Activated T-cell treated with anti-CD3 and anti-CD28 coated beads, Interleukin-2, amount 50 U/mL, for 48 hours (primary cell): ENCODE measurements around the gene CYP19A1.

Experiments
- DNase-seq, 2 experiments: peaks; one replicate each; pipeline ENCODE4 v3.0.0-alpha.2; 2020

The CYP19A1 gene

DNA sequence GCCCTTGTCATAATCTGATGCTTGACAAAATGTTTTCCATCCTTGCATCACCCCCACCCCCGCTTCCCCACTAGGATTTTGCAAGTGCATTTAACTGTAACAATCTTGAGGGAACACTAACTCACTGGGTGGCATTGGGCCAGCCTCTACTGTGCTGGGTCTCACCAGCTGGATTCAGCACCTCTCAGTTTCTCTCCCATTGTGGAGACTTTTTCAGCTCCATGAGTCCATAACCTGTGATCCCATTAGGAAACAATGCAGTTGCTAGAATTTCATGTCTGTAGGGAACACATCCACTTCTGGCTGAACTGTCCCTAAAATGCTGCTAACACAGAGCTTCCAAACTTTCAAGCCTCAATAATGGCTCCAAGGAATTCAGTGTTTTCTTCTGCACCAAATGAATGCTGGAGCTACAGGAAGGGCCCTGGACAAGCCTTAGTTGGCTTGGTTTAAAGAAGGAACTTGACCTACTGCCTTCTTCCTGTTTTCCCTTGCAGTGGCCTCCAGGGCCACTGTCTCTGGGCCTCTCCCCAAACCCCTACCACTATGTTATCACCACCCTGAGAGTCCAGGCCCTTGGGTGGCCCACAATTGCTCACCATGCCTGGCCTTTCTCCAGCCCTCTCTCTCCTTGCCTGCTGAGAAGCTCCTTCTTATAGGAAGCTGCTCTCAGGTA is 15.6 kb downstream of the CYP19A1 start:
- DNase-seq = no peak

DNA sequence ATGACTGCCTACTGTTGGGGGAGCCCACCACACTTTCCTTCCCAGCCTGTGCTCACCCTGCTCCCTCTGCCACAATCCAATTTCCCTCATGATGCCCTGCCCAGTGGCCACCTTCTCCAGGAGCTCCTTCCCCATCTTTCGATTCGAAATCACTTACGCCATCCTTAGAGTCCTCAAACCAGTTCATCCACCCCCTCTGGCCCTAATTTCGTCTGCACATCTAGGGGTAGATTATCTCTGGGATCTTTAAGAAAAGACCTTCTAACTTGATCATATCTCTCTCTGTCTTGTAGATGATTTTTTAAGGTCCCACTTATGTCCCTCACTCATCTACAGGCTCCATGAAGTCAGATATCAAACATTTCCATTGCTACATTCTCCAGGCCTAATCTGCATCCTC is 17.1 kb downstream of the CYP19A1 start:
- DNase-seq = no peak

DNA sequence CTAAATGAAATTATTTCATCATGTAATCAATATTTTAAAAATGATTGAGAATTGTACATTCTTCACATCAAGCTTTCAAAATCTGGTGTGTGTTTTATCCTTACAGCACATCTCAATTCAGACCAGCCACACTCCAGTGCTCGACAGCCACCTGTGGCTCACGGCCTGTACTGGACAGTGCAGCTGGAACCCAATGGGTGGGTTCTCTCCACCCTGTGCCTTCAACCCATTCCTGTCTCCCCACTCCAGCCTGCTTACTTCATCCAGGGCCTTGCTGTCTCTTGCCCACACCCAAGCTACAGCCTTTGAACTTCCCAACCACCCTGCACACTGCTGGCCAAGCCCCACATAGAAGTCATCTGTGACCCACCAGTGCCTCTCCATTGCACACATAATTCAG is 17.6 kb downstream of the CYP19A1 start:
- DNase-seq = no peak

DNA sequence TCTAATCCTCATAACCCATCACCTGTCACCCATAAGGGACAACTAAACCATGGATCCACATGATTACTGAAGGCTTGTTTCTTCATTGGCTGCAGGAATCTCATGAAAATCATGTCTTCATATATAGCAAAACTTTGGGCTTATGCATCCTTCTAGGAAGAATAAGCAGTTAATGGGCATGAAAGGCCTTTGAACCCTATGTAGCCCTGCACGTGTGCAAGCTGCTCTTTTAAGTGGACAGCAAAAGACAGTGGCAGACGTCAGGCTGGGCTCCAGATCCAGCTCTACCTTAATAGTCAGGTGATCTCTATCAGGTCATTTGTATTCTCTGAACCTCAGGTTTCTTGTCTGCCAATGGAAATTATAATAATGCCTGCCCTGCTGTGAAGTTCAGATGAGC is 18.9 kb downstream of the CYP19A1 start:
- no peak for DNase-seq

DNA sequence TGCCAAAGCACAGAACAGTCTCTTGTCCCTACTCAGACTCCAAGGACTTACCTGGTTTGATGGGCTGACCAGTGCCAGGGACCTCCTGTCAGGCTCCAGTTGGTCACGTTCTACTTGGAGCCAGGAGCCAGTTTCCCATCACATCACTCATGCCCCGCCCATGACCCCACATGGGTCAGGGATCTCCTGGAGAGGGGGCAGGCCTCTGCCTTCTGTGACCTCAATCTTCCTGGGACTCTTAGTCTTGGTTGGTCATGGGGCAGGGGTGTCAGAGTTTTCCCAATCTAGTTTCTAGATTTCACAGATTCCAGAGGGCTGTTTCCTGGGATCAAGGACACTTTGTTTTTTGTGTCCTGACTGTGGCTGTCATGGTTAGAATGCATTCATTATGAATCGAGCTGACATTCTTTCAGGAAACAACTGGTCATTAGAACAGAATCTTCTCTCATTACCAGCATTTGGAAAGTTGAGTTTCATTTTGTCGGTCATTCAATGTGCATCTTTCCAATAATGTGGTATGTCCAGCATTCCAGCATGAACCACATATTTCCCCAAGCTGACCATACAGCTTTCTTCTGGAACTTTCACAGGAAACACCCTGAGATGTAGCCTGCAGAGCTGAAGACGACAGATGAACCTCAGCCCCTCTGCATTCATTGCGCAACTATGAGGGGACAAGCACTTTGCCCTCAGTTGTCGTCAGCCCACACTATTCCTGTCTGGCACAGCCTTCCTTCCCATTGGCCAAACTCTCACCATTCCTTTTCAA is 19.8 kb downstream of the CYP19A1 start:
- DNase-seq = no peak

DNA sequence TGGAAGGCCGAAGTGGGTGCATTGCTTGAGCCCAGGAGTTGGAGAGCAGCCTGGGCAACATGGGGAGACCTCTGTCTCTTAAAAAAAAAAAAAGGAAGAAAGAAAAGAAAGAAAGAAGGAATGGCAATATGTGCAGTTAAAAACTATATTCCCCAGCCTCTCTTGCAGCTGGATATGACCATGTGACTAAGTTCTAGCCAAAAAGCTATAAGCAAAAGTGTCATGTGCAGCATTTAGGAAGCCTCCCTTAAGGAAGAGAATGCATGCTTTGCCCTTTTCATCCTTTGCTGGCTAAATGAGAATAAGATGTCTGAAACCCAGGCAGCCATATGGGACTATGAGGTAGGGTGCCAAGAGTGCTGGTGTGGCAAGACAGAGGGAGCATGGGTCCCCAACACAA is 21.8 kb downstream of the CYP19A1 start:
- DNase-seq = no peak

DNA sequence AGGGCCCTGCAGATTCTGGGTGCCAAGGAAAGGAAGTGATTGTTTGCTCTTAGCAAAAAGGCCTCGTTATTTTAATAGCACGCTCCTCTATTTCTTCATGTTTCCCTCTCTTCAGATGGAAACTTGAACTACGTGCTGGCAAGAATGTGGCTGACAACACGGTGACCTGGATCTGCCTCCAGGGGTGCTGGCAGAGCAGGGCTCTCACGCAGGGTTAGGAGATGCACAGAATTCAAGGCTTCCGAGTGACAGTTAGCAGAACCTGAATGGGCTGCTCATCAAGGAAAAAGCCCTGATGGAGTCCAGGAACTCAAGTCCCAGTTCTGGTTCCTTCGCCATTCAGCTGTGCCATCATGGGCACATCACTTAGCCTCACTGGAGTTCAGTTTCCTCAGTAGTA is 22.7 kb downstream of the CYP19A1 start:
- DNase-seq = no peak

DNA sequence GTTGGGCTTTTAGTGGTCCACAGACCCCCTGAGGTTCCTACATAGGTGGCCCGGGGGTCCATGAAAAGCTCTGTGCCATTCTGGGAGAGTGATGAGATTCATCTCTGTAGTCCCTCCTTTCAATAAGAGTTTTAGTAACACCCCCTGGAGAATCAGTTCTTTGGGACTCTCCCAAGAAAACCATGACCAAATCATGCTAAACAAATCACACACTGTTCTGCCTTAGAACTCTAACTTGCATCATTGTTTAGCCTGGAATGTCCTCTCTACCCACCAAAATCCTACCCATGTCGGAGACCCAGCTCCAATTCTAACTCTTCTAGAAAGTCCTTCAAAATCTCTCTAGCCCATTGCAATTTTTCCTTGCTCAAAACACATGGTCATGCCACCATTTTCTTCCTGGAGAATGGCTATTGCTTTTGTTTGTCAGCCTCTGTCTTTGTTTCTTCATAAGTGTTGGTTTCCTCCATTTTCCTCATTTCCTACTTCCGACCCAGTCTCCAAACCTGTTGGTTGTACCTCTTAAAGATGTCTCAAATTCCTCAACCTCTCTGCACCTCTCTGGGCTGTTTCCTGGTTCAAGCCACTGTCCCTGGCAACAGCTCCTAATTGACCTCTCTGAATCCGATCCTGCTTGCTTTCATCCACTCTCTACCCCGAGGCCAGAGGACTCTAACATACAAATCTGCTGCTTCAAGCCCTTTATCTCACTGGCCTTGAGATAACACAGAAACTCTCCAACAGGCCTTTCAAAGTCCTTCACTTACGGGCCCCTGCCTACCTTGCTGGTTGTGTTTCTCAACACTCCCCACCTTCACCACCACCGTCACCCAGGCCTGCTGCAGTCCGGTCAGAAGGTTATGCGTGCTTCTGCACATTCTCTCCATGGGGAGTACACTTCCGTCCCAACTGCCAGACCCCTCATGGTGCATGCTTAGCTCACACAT is 23.7 kb downstream of the CYP19A1 start:
- no peak for DNase-seq

DNA sequence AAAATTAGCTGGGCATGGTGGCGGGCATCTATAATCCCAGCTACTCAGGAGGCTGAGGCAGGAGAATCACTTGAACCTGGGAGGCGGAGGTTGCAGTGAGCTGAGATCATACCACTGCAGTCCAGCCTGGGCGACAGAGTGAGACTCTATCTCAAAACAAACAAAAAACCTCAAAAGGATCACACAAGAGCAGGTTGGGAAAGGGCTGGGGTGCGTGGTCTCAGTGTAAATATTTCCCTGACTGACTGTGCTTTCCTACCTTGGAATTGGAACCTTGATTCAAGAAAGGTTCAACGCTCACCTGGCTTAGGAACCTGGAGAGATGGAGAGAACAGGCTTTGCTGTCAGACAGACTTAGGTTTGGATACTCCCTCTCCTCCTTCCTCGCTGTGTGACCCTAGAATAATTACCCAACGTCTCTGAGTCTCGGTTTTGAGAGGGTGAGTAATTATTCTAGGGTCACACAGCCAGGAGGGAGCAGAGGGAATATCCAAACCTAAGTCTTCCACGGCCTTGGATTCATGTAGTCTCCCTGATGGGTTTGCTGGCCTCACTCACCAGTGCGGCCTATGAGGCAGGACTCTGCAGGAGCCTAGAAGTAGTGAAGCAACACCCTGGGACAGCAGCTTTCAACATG is 24.6 kb downstream of the CYP19A1 start:
- DNase-seq = no peak

DNA sequence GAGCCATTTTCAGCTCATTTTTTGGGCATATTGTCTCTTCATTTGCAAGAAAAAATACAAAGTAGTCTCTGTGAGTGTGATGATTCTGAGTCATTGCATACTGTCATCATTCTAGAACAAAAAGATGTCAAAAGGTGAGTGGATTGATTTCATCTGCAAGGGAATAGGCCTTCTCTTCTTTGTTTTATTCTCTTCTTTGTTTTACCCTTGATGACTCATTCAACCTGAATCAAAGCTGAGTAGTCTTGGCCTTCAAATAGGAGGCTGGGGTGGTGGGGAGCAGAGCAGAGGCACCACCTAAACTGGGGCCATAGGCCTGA is 25.4 kb downstream of the CYP19A1 start:
- DNase-seq = no peak

DNA sequence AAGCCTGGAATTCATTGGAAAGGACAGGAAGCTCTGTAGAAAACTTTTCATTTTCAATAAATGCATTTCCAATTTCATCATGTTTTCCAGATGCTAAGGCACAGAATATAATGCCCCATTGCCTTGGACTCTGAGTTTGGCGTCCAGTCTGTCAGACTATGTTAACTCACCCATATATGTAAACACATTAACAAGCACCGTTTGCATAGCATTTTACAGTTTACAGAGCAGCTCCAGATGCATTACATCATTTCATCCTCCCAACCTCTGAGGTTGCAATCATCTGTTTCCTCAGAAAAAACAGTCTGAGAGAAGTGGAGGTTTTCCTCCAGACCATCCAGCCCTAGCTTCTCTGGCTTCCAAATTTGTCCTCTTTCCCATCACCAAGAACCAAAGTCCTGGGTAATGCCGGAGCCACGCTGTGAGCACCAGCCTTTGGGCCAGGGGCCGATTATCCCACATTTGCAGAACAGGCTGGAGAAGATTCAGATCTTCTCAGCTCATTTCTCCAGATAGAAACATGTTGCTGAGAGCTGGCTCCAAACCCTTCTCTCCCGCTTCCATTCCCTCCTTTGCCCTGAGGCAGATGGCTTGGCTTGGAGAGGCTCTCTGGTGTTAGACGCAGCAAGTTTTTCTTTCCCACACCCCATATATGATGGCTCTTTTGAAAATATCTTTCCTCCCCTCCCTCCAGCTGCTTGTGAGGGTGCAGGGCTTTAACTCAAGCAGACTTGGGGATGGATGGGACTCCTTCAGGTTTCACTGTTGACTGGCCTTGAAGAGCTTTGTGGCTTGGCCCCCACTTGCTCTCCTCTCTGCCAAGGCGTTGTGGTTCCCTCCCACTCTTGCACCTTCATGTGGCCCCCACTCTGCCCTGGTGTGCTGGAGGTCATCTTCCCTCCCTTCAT is 26.0 kb downstream of the CYP19A1 start:
- DNase-seq = no peak

DNA sequence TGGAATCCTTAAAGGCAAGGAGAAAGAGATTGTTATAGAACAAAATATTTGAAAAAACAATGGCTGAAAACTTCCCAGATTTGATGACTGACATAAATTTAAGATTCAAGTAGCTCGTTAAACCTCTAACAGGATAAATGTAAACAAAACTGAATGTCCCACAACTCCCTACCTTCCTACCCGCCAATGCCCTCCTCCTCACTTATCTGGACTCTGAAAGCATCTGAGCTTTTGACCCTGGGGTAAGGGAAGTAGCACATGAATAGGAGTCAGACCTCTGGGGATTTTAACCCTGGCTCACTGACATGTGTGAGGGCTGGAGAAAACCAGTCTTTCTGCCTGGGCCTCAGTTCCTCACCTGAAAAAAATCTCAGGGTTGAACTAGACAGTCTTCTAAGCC is 26.9 kb downstream of the CYP19A1 start:
- DNase-seq = no peak

DNA sequence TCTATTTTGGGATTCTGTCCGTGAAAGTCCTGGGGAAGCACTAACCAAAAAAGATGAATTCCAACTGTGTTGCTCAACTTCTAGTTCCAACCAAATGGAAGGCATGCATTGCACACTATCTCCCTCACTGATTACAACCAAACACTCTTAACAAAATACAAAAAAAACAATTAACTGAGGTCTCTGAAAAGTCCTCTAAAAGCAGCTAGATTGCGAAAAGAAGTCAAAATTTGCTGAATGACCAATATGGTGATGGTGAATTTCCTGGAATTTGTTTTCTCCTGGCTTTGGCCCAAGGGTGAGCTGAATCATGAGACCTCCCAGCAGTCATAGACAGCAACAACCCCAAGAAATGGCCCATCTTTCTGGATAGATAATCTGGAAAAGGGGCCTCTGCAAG is 28.3 kb downstream of the CYP19A1 start:
- DNase-seq = no peak

DNA sequence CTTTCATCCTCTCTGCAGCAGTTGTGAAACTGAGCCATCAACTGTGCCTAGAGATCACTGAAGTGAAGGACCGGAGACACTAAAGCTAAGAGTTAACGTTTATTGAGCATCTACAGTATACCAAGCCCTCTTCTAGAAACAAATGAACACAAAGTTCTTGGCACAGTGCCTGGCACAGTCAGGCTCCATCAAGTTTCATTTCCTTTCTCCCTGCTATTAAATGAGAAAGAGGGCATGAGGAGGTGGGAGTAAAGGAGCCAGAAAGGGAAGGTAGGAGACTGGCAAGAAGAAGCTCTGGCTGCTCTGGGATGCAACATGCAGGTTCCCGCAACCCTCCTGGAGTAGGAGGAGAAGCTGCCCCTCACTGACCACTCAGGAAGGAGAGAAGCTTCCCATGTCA is 30.6 kb downstream of the CYP19A1 start:
- DNase-seq = no peak

DNA sequence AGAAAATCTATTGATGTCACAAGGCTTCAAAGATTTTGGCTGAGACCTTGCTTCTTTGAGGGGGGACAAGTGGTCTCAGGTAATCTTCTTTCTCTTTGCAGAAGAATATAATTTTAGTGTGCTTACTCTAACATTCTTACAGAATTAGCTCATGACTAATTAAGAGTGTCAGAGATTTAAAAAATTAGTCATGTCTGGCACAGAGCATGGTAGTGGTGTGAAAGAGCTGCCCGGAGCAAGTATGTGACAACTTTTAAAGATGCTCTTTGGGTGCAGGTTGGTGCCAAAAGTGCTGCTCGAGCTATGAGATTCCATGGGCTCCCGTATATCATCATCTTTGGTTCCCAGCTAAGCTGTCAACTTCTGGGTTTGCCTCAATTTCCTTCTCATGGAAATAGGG is 31.1 kb downstream of the CYP19A1 start:
- no peak for DNase-seq

DNA sequence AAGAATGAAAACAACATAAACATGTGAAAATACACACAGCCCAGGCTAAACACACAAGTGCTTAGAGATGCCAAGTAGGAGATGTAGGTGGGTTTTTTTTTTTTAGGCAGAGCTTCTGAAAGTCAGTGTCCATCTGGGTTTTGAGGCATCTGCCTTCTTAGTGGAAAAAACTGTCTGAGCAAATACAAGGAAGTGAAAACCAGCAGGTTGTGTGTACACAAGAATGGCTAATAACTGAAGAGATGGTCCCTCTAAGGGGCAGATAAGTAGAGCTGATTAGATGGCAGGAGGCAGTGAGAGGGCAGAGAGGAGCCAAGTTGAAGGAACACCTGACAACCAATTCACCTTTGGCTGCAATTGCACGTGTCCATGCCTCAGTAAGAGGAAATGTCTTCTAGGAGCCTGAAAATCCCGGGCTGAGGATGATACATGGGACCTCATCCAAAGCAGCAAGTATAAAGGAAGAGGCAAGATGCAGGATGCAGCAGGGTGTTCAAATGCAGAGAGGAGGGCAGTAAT is 34.9 kb downstream of the CYP19A1 start:
- DNase-seq = no peak

DNA sequence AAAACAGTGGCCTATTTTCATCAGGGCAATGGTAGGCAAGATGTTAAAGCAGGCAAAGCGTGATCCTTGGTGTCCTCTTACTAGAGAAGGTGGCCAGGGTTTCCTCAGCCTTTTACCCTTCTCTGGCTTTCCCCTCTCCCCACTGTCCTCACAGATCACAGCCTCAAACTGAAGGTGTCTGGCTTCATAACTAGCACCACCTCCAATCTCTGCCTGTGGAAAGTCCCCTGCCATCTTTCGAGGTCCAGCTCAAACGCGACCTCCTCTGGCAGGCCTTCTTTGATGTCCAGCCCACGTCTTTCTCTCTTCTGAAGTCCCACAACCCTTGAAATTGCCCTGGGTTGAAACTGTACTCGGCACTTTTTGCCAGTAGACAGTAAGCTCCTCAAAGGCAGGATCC is 35.9 kb downstream of the CYP19A1 start:
- no peak for DNase-seq

DNA sequence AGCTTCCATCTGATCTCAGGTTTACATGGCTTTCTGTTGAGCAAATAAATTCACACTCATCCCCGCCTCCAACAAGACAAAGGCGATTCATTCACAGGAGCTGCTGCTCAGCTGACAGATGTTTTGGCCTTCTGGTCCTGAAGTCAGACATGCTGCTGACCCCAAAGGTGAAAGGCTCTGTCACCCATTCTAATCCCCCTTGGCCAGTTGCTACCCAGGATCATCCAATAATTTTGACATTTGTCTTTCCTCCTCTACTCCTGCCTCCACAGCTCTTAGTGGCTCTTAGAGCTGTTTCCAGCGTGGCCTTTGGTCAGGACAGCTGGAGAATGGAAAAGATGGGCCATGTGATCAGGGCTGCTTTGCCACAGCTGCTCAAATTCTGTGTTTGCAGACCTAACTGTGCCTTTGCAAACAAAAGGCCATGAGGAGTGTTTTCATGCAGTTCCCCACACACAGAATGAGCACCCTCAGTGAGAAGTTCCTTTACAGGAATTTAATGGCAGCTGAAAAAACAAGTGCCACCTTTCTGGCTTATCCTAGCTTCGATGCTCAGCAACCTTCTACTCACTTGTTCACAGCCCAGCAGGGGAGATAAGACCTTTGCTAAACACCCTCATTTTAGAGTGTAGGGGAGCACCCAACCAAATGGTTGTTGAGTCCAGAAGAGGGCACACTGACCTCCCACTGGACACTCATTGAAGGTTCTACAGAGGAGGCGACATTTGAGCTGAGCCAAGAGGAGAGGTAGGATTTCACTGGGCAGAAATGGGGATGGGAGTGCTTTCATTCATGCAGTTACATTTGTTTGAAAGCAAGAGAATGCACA is 39.0 kb downstream of the CYP19A1 start:
- no peak for DNase-seq

DNA sequence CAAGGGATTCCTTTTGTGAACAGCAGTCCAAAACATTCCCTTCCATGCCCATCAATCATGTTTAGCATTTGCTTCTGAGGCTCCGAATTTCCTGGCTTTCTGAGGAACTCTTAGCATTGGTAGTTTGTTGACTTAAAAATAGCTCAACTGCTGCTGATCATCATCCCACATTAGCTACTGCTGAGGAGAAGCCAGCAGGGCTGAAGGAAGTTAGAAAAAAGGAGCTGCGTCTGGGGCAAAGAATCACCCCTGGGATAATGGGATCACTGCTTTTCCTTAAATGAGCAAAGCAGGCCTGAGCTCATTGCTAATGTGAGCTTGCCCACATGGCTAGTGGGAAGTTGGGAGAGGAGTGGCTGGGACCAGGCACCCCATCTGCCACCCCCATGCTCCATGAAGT is 39.8 kb downstream of the CYP19A1 start:
- no peak for DNase-seq

DNA sequence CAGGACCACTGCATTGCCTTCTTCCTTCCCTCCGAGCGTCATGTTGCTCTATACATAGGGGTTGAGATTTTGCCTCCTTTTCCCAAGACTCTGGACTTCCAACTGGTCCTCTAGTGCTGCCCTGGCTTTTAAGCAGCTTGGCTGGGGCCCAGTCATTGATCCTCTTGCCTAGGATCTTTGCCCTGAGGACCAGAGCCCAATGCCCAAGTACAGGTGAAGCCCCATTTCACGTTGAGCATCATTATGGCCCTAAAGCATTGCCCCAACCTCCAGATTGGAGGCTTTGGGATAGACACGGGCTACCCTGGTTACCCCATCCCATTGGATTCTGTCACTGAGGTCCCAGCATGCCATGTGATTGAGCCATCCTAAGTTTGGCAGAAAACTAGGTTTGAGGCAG is 47.7 kb downstream of the CYP19A1 start:
- DNase-seq = no peak

DNA sequence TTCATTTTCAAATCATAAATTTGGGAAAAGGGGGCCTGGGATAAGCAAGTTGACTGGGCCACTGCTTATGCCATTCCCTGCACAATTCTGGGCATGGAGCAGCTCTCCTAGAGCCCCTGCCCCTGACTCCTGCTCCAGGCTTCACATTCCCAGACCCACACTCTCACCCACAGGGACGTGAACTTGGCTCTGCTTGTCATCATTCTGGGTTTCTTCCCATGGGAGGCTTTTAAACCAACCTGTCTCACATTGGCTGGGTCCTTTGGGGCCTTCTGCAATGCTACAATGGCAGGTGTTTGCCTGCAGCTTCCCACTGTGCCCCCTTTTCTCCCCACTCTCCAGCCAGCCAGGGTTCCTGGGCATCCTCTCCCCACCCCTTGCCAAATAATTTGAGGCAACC is 49.1 kb downstream of the CYP19A1 start:
- DNase-seq = no peak
